ENCODE results near the gene CACNA1H.
"Not testable (repeated sequence)": the region's sequence is repeated elsewhere in the genome, so short reads cannot be mapped to it uniquely, and the experiment has no call there.

Gene CACNA1H

GRCh38 chr16:1215574-1216295 lies 62.8 kb downstream of the CACNA1H start:
- DNase-seq, result no peak

GRCh38 chr16:1216296-1216619 lies 63.4 kb downstream of the CACNA1H start:
- no peak for DNase-seq

GRCh38 chr16:1216681-1217400 lies 63.9 kb downstream of the CACNA1H start:
- DNase-seq, result no peak

- no peak for DNase-seq
Measured at GRCh38 chr16:1217526-1217925, 64.6 kb downstream of the CACNA1H start.

- no peak for DNase-seq
Measured at GRCh38 chr16:1218061-1218929, 65.4 kb downstream of the CACNA1H start.

- no peak for DNase-seq
Measured at GRCh38 chr16:1218930-1219611, 66.2 kb downstream of the CACNA1H start.

GRCh38 chr16:1220098-1220728 lies 67.3 kb downstream of the CACNA1H start:
- no peak for DNase-seq

GRCh38 chr16:1220841-1221627 lies 68.1 kb downstream of the CACNA1H start:
- DNase-seq, result no peak

- DNase-seq, result no peak
Measured at GRCh38 chr16:1221628-1222552, 69.0 kb downstream of the CACNA1H start.

- DNase-seq, result no peak
Measured at GRCh38 chr16:1222553-1223354, 69.8 kb downstream of the CACNA1H start.

GRCh38 chr16:1223355-1224214 lies 70.7 kb downstream of the CACNA1H start:
- DNase-seq, result no peak

GRCh38 chr16:1224558-1224957 lies 71.7 kb downstream of the CACNA1H start:
- no peak for DNase-seq

GRCh38 chr16:1225051-1225451 lies 72.1 kb downstream of the CACNA1H start, which contains the start of gene TPSG1:
Gene TPSG1, minus strand, starts transcription at chr16:1225268. Its CDS starts 16 bp downstream, at chr16:1225252.
- no peak for DNase-seq

GRCh38 chr16:1225728-1226311 lies 72.9 kb downstream of the CACNA1H start:
- DNase-seq, result not testable (repeated sequence)

- not testable (repeated sequence) for DNase-seq
Measured at GRCh38 chr16:1226692-1227091, 73.8 kb downstream of the CACNA1H start.

GRCh38 chr16:1228227-1228626 lies 75.3 kb downstream of the CACNA1H start:
- not testable (repeated sequence) for DNase-seq

- not testable (repeated sequence) for DNase-seq
Measured at GRCh38 chr16:1229476-1229875, 76.6 kb downstream of the CACNA1H start.

- not testable (repeated sequence) for DNase-seq
Measured at GRCh38 chr16:1230084-1230470, 77.2 kb downstream of the CACNA1H start, which contains the start of gene TPSB2. Gene TPSB2, minus strand, starts transcription at chr16:1230184. Its CDS starts 233 bp downstream, at chr16:1229951.
